Measurements from ENCODE around the gene MCC.

The MCC gene

DNA sequence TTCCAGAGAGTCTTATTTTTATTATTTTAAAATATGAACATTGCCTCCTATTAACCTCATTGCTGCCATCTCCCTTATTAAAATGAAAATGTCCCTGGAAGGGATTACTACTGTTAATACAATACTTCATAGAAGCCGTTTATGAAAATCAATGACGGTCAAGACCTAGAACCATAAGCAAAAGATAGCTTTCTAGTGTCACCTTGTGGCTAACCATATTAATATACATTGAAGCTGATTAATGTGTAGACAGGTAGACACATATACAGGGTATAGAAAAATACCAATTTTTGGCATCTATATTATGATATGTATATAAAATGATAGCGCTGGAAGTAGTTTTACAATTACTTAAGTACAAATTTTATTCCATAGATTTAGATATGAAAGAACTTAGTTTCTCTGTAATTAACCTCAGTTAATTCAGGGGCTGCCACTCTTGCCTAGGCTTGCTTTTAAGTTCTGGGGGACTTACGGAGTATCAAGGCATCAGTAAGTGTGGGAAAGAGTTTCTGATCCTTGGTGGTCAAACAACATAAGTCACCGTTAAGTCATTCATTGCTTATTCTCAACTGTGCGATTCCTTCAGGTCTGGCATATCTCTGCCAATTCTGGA is 22.7 kb upstream of the MCC start:
- TF ChIP-seq, protein P1, sequence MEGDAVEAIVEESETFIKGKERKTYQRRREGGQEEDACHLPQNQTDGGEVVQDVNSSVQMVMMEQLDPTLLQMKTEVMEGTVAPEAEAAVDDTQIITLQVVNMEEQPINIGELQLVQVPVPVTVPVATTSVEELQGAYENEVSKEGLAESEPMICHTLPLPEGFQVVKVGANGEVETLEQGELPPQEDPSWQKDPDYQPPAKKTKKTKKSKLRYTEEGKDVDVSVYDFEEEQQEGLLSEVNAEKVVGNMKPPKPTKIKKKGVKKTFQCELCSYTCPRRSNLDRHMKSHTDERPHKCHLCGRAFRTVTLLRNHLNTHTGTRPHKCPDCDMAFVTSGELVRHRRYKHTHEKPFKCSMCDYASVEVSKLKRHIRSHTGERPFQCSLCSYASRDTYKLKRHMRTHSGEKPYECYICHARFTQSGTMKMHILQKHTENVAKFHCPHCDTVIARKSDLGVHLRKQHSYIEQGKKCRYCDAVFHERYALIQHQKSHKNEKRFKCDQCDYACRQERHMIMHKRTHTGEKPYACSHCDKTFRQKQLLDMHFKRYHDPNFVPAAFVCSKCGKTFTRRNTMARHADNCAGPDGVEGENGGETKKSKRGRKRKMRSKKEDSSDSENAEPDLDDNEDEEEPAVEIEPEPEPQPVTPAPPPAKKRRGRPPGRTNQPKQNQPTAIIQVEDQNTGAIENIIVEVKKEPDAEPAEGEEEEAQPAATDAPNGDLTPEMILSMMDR (IDR thresholded peaks at IDR 0.05; ENCODE audit: borderline replicate concordance, insufficient read depth, low read depth, low read length), result 0 out of 2 replicates have a peak, but pooled peaks have one; percentile 20
- no peak overlapping the region for H3K4me3 ChIP-seq (ENCODE audit: low read depth, low read length)

DNA sequence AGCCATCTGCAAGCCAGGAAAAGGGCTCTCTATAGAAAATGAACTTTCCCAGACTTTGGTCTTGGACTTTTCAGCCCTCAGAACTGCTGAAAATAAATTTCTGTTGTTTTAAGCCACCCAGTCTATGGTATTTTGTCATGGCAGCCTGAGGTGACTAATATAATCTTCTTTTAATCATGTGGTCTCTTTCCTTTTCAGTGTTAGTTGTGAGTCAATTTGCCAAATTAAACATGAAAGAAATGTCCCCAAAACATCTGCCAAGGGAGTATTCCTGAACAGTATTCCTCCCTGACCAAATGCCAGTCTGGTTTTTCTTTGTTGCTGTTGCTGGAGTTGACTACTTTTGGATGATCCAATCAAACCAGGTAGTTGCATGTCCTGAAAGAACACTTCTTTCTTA is 20.5 kb upstream of the MCC start:
- no peak overlapping the region for H3K4me3 ChIP-seq (ENCODE audit: low read depth, low read length)
- TF ChIP-seq, protein P1 (IDR thresholded peaks at IDR 0.05; ENCODE audit: borderline replicate concordance, insufficient read depth, low read depth, low read length), result no peak

DNA sequence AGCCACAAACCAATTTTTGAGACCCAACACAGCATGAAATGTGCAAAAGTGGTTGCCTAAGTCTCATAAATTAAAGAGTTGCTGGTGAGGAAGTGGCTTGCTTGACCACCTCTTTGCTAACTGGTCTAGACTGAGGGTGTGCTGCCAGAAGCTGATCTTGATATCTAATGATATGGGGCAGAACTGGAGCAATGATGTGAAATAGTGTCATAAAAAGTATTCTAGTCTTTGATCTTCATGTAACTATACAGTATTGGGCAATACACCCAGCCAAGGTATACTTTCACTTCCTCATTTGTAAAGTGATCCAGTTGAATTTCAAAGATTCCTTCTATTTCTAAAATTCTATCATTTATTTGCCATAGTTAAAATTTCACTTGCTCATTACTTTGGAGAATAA is 19.3 kb upstream of the MCC start:
- H3K4me3 ChIP-seq (ENCODE audit: low read depth, low read length), result no peak overlapping the region
- TF ChIP-seq, protein P1 (IDR thresholded peaks at IDR 0.05; ENCODE audit: borderline replicate concordance, insufficient read depth, low read depth, low read length), result no peak

DNA sequence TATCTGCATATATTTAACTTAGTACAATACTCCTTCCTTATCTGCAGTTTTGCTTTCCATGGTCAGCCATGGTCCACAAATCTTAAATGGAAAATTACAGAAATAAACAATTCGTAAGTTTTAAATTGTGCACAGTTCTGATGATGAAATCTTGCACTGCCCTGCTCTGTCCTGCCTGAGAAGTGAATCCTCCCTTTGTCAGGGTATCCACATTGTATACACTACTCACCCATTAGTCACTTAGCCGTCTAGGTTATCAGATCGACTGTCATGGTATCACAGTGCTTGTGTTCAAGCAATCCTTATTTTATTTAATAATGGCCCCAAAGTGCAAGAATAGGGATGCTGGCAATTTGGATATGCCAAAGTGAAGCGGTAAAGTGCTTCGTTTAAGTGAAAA is 16.9 kb upstream of the MCC start:
- TF ChIP-seq, protein P1 (IDR thresholded peaks at IDR 0.05; ENCODE audit: borderline replicate concordance, insufficient read depth, low read depth, low read length), result no peak

DNA sequence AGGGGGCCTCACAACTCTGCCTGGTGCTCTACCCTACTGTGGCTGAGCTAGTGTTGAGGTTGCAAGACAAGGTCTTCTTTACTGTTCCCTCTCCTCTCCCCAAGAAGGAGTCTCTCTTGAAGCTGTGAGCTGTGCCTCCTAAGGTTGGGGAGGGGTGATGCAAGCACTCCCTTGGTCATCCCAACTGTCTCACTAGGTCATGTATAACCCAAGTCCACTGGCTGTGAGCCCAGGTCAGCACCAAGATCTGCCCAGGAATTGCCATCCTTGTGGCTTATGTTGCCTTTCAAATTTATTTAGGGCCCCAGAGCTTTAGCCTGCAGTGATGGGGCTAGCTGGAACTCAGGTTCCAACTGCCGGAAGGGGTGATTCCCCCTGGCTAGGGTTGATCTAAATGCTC is 14.9 kb upstream of the MCC start:
- TF ChIP-seq, protein P1 (IDR thresholded peaks at IDR 0.05; ENCODE audit: borderline replicate concordance, insufficient read depth, low read depth, low read length), result no peak
- H3K4me3 ChIP-seq (ENCODE audit: low read depth, low read length), result no peak overlapping the region

More for the DNA sequence above, 16.9 kb upstream of the MCC start:
- H3K4me3 ChIP-seq (ENCODE audit: low read depth, low read length), result no peak overlapping the region

DNA sequence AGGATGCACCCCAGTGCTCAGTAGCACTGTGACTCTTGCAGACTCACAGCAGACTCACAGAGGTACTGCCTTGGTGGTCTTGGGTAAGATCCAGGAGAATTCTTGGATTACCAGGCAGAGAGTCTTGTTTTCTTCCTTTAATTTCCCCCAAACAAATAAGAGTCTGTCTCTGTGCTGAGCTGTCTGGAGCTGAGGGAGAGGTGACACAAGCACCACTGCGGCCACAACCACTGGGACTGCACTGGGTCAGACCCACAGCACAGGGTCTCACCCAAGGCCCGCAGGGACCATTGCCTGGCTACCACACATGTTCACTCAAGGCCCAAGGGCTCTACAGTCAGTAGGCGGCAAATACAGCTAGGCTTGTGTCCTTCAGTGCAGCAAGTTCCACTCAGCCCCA is 13.8 kb upstream of the MCC start:
- TF ChIP-seq, protein P1 (IDR thresholded peaks at IDR 0.05; ENCODE audit: borderline replicate concordance, insufficient read depth, low read depth, low read length), result no peak

DNA sequence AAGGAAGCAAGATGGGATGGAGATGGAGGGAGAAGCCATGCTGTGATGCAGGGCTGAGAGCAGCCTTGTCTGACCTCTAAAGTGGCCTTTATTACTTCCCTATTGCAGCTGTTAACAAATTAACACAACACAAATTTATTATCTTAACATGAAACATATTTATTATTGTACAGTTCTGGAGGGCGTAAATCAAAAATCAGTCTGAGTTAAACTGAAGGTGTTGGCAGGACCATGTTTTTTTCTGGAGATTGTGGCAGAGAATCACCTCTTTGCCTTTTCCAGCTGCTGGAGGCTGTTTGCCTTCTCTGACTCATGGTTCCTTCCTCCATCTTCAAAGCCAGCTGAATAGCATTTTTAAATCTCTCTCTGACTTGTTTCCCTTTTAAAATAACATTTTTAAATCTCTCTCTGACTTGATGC is 7.2 kb upstream of the MCC start:
- no peak overlapping the region for H3K4me3 ChIP-seq (ENCODE audit: low read depth, low read length)
- TF ChIP-seq, protein P1 (IDR thresholded peaks at IDR 0.05; ENCODE audit: borderline replicate concordance, insufficient read depth, low read depth, low read length), result no peak

More for the DNA sequence above, 13.8 kb upstream of the MCC start:
- no peak overlapping the region for H3K4me3 ChIP-seq (ENCODE audit: low read depth, low read length)
